Measurements from ENCODE around the gene FOSL1. TPM values are rescaled to one million over a fixed set of nuclear protein-coding genes. Genes with fewer than 3 reads are reported as not detected.

FOSL1 gene
- polyA plus RNA-seq, 1 donor (not counting 4 experiments of a cell fraction or from before 2014, with no cell fraction given): 21.8 TPM

- H3K27me3 ChIP-seq (ENCODE audit: control insufficient read depth, extremely low read depth, insufficient read depth, low read length): no peaks in the 10 kb centered on the region
- H3K9ac ChIP-seq (ENCODE audit: control insufficient read depth, extremely low read depth, insufficient read depth, low read length): no peak overlapping the region
- dilution Hi-C loops (cut with MboI; ENCODE audit: extremely low pct_ligation_motif_present, low sequenced_read_pairs): no loop called here
- peaks cover 2% of the 10 kb centered on the region for H3K9me1 ChIP-seq (ENCODE audit: control insufficient read depth, extremely low read depth, insufficient read depth, low read length)
- no peaks in the 10 kb centered on the region for H3K9me3 ChIP-seq (ENCODE audit: control insufficient read depth, low read depth, low read length)
- no peak overlapping the region for H2AFZ ChIP-seq (ENCODE audit: control insufficient read depth, low read length)
- DNase-seq (ENCODE audit: low read depth, low spot score) (no peak), FAIRE-seq (no peak)
- H3K27ac ChIP-seq (ENCODE audit: control insufficient read depth, insufficient read depth, low read length): no peak overlapping the region
- H3K79me2 ChIP-seq (ENCODE audit: control insufficient read depth, insufficient read depth, low read length): peaks cover 25% of the 10 kb centered on the region
- H3K4me2 ChIP-seq (ENCODE audit: control insufficient read depth, extremely low read depth, insufficient read depth, low read depth, low read length): no peak overlapping the region
- H3K36me3 ChIP-seq (ENCODE audit: control insufficient read depth in 2 of 2, extremely low read depth in 1 of 2, insufficient read depth in 2 of 2, low read length in 2 of 2): peaks cover 30 to 38% of the 10 kb centered on the region in 2 experiments
- no peak overlapping the region for H3K4me3 ChIP-seq (ENCODE audit: control insufficient read depth in 2 of 3, extremely low read depth in 1 of 3, insufficient read depth in 2 of 3, low read depth in 1 of 3, low read length in 3 of 3)
- TF ChIP-seq EZH2 (IDR thresholded peaks at IDR 0.05; ENCODE audit: low read length) (no peak), CTCF (optimal IDR thresholded peaks at IDR 0.05 in 1 of 3, IDR thresholded peaks at IDR 0.05 in 1 of 3, conservative IDR thresholded peaks at IDR 0.05 in 1 of 3; ENCODE audit: extremely low read depth in 1 of 3, insufficient read depth in 2 of 3, low read length in 3 of 3) (peak; percentile 47 to 79 (median 69))
- peaks cover 38% of the 10 kb centered on the region for H4K20me1 ChIP-seq (ENCODE audit: control insufficient read depth, extremely low read depth, insufficient read depth, low read length)
- peaks cover 9% of the 10 kb centered on the region for H3K4me1 ChIP-seq (ENCODE audit: control insufficient read depth, extremely low read depth, insufficient read depth, low read length)
These were observed 49.1 kb downstream of the FOSL1 start for GRCh38 chr11:65851083-65851579.

- H3K4me1 ChIP-seq (ENCODE audit: control insufficient read depth, extremely low read depth, insufficient read depth, low read length): peaks cover 2% of the 10 kb centered on the region
- peaks cover 31% of the 10 kb centered on the region for H4K20me1 ChIP-seq (ENCODE audit: control insufficient read depth, extremely low read depth, insufficient read depth, low read length)
- H2AFZ ChIP-seq (ENCODE audit: control insufficient read depth, low read length): no peak overlapping the region
- DNase-seq (ENCODE audit: low read depth, low spot score) (no peak), FAIRE-seq (no peak)
- peaks cover 25 to 31% of the 10 kb centered on the region in 2 experiments for H3K36me3 ChIP-seq (ENCODE audit: control insufficient read depth in 2 of 2, extremely low read depth in 1 of 2, insufficient read depth in 2 of 2, low read length in 2 of 2)
- no peaks in the 10 kb centered on the region for H3K9me1 ChIP-seq (ENCODE audit: control insufficient read depth, extremely low read depth, insufficient read depth, low read length)
- TF ChIP-seq EZH2 (IDR thresholded peaks at IDR 0.05; ENCODE audit: low read length) (no peak), CTCF (optimal IDR thresholded peaks at IDR 0.05 in 1 of 3, IDR thresholded peaks at IDR 0.05 in 1 of 3, conservative IDR thresholded peaks at IDR 0.05 in 1 of 3; ENCODE audit: extremely low read depth in 1 of 3, insufficient read depth in 2 of 3, low read length in 3 of 3) (no peak)
- H3K79me2 ChIP-seq (ENCODE audit: control insufficient read depth, insufficient read depth, low read length): peaks cover 18% of the 10 kb centered on the region
- no peaks in the 10 kb centered on the region for H3K27me3 ChIP-seq (ENCODE audit: control insufficient read depth, extremely low read depth, insufficient read depth, low read length)
- no peak overlapping the region for H3K4me2 ChIP-seq (ENCODE audit: control insufficient read depth, extremely low read depth, insufficient read depth, low read depth, low read length)
- H3K9me3 ChIP-seq (ENCODE audit: control insufficient read depth, low read depth, low read length): no peaks in the 10 kb centered on the region
- H3K9ac ChIP-seq (ENCODE audit: control insufficient read depth, extremely low read depth, insufficient read depth, low read length): no peak overlapping the region
- dilution Hi-C loops (cut with MboI; ENCODE audit: extremely low pct_ligation_motif_present, low sequenced_read_pairs): no loop called here
- no peak overlapping the region for H3K4me3 ChIP-seq (ENCODE audit: control insufficient read depth in 2 of 3, extremely low read depth in 1 of 3, insufficient read depth in 2 of 3, low read depth in 1 of 3, low read length in 3 of 3)
- H3K27ac ChIP-seq (ENCODE audit: control insufficient read depth, insufficient read depth, low read length): no peak overlapping the region
These were observed 49.7 kb downstream of the FOSL1 start for GRCh38 chr11:65850217-65851082.

All from keratinocyte (primary cell).